Calu3 (cell line): ENCODE measurements around the gene SLC13A2. TPM values are rescaled to one million over a fixed set of nuclear protein-coding genes. Genes with fewer than 3 reads are reported as not detected.

Experiments
- BruUV-seq: library from RNA; stranded (reverse); fragments of 400-500 nt; replicated peaks from 2 replicates; lab custom pipeline; 2021; lab: Mats Ljungman, UMichigan
- CTCF ChIA-PET: fragments of 300-600 bp; sonication (Branson Sonifier 250); formaldehyde crosslinking; loops from one replicate; lab custom pipeline; 2022; ENCODE audit warnings: antibody characterized with exemption; lab: Charles Lee
- DNase-seq: peaks from one replicate; pipeline ENCODE4 v3.0.0; 2022
- H3K27ac Mint-ChIP-seq: one replicate; pipeline ENCODE4 v1.8.0; 2022; ENCODE audit warnings: mixed read lengths; ENCODE audit not compliant: unreplicated experiment
- H3K27me3 Mint-ChIP-seq: one replicate; pipeline ENCODE4 v1.8.0; 2022; ENCODE audit warnings: mixed read lengths; ENCODE audit not compliant: unreplicated experiment
- H3K36me3 Mint-ChIP-seq: one replicate; pipeline ENCODE4 v1.8.0; 2022; ENCODE audit warnings: mild to moderate bottlenecking, moderate library complexity, mixed read lengths; ENCODE audit not compliant: insufficient read depth, unreplicated experiment
- H3K4me1 Mint-ChIP-seq: one replicate; pipeline ENCODE4 v1.8.0; 2022; ENCODE audit warnings: mild to moderate bottlenecking, low read depth, mixed read lengths; ENCODE audit not compliant: unreplicated experiment
- H3K4me3 Mint-ChIP-seq: one replicate; pipeline ENCODE4 v1.8.0; 2022; ENCODE audit warnings: mild to moderate bottlenecking, low read depth, moderate library complexity, mixed read lengths; ENCODE audit not compliant: unreplicated experiment
- H3K9me3 Mint-ChIP-seq: one replicate; pipeline ENCODE4 v1.8.0; 2022; ENCODE audit warnings: low read depth, mixed read lengths; ENCODE audit not compliant: unreplicated experiment
- CTCF ChIP-seq: fragments of 200-600 bp; IDR thresholded peaks from one replicate; pipeline ENCODE4 v1.8.0; 2022; ENCODE audit warnings: antibody characterized with exemption; ENCODE audit not compliant: unreplicated experiment
- intact Hi-C: fragments of 100-400 bp; cut with micrococcal nuclease; formaldehyde crosslinking; loops from one replicate; pipeline ENCODE4 v1.10.0; 2022; ENCODE audit not compliant: unreplicated experiment
- total RNA-seq: library from RNA; stranded (reverse); gene quantifications from 2 replicates; pipeline ENCODE4 v1.2.3, GENCODE V29; 2022

The SLC13A2 gene
- total RNA-seq, 1 experiment from 2014 or later, result not detected

DNA sequence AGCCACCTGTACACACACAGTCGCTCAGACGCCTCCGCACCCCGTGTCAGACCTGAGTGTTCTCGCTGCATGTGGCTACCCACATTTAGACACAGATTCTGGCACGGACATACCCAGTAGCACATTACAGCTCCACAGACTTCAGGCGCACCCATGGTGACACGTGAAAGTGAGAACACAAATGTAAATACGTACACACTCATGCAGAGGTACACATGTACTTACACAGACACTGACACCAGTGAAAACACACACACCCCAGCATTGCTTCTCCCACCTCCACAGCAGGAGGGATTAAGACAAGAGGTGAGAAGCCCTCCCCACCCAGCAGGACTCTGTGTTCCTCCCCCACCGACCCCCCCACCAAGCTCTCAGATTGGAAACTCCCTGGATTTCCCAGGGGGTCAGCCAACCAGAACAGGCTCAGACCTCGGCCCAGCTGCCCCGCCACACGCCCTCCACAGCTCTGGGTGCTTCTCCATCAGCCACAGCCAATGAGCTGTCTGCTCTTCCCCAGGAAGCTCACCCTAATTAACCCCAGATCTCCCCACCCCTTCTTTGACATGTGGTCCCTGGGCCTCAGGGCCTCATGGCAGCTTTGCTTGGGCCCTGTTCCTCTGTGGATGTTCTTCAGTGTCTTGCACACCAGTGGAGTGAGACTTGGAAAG is 27.4 kb downstream of the SLC13A2 start:
- Mint-ChIP-seq H3K4me3 (no peak overlapping the region), H3K4me1 (peaks cover 7% of the 10 kb centered on the region), H3K9me3 (no peaks in the 10 kb centered on the region), H3K27ac (no peak overlapping the region), H3K36me3 (peaks cover 7% of the 10 kb centered on the region), H3K27me3 (peaks cover 24% of the 10 kb centered on the region)
- TF ChIP-seq CTCF, result no peak
- CTCF ChIA-PET, result interaction anchor here (0.6 kb wide), 1 partner anchor 54 kb away, joined by 8 read pairs; no protein-coding TSS in a partner anchor
- BruUV-seq, result no TSS peak
- intact Hi-C loops, result no loop called here
- DNase-seq, result no peak

DNA sequence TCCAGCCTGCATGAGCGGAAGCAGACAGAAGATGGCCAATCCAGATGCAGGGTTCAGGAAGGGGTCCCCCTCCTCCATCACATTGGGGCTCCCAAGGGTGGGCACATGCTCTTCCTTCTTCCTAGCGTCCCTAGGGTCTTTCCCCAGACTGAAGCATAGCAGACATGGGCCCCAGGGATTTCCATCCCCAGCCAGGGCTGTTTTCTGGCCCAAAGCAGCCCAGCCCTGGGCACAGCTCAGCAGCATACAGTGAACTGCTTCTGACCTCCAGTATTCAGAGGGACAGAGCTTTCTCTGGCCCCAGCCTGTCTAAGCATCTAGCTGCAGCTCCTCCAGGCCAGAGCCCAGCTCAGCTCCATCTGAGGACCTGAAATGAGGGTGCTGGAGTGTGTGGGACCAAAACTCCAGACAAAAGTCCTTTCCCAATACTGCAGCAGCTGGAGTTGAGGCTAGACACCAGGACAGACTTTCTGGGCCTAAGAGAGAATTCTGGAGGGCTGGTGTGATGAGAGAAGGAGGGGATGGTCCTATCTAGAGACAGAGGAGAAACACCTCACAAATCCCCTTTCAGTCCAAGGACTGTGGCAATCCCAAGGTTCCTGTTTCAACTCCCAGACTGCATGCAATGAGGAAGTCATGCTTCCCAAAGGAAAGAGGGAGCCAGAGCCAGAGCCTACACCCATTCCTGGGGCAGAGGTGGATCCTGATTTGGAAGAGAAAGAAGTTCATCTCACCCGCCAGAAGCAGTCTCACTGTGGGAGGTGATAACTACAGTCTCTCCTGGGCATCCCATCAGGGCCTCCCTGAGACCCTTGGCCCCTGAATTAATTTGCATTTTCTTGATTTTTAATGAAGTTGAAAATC is 28.2 kb downstream of the SLC13A2 start:
- no TSS peak for BruUV-seq
- DNase-seq, result no peak
- H3K27ac Mint-ChIP-seq, result no peak overlapping the region
- no peak for TF ChIP-seq CTCF
- no peaks in the 10 kb centered on the region for H3K9me3 Mint-ChIP-seq
- intact Hi-C loops, result no loop called here
- peaks cover 32% of the 10 kb centered on the region for H3K27me3 Mint-ChIP-seq
- peaks cover 6% of the 10 kb centered on the region for H3K36me3 Mint-ChIP-seq
- CTCF ChIA-PET, result interaction anchor here (0.6 kb wide), 1 partner anchor 53 kb away, joined by 8 read pairs; no protein-coding TSS in a partner anchor
- peaks cover 7% of the 10 kb centered on the region for H3K4me1 Mint-ChIP-seq
- H3K4me3 Mint-ChIP-seq, result no peak overlapping the region

DNA sequence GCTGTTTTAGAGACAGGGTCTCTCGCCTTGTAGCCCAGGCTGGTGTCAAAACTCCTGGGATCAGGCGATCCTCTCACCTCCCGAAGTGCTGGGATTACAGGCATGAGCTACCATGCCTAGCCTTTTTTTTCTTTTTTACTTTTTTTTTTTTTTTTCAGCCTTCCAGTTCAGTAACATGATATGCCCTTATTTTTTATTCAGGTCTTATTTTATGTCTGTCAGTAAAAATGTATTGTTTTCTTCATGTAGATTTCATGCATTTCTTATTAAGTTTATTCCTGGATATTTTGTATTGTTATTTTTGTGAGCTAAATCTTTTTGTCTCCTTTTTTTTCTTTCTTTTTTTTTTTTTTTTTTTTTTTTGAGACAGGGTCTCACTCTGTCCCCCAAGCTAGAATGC is 30.0 kb downstream of the SLC13A2 start:
- intact Hi-C loops, result no loop called here
- DNase-seq, result no peak
- no TSS peak for BruUV-seq
- Mint-ChIP-seq H3K36me3 (no peaks in the 10 kb centered on the region), H3K4me3 (no peak overlapping the region), H3K27me3 (peaks cover 50% of the 10 kb centered on the region), H3K4me1 (peaks cover 5% of the 10 kb centered on the region), H3K27ac (no peak overlapping the region), H3K9me3 (no peaks in the 10 kb centered on the region)
- CTCF ChIA-PET, result no interaction called here
- no peak for TF ChIP-seq CTCF

- H3K27me3 Mint-ChIP-seq, result peaks cover 77% of the 10 kb centered on the region
- CTCF ChIA-PET, result no interaction called here
- no peak within 1 kb of the TSS for H3K4me3 Mint-ChIP-seq
- TF ChIP-seq CTCF, result no peak
- intact Hi-C loops, result no loop called here
- no peak for DNase-seq
- H3K27ac Mint-ChIP-seq, result no peak within 1 kb of the TSS
- H3K9me3 Mint-ChIP-seq, result no peaks in the 10 kb centered on the region
- H3K36me3 Mint-ChIP-seq, result no peaks in the 10 kb centered on the region
- H3K4me1 Mint-ChIP-seq, result peaks cover 6% of the 10 kb centered on the region
- no TSS peak for BruUV-seq
These were observed 32.7 kb downstream of the SLC13A2 start, which contains the start of gene FOXN1 for GRCh38 chr17:28505986-28506665. TSS of gene FOXN1 (plus strand) at chr17:28506348. CDS start at chr17:28523970, 17,622 bp downstream.
